Effector memory CD4-positive, alpha-beta T cell (primary cell): Measurements from ENCODE around the gene TSPAN10.

ENCODE experiments used
- DNase-seq, 3 donors: peaks; one replicate each; pipeline ENCODE4 v3.0.0-alpha.2; 2020
- H3K27ac ChIP-seq: 2 replicates; pipeline ENCODE4 v1.7.0; 2013; ENCODE audit warnings: mild to moderate bottlenecking, low read length, moderate library complexity; ENCODE audit not compliant: insufficient read depth, poor library complexity, severe bottlenecking
- H3K27me3 ChIP-seq: replicated peaks from 2 replicates; pipeline ENCODE4 v1.7.0; 2013; ENCODE audit warnings: mild to moderate bottlenecking, low read length; ENCODE audit not compliant: insufficient read depth, control insufficient read depth, poor library complexity, severe bottlenecking
- H3K36me3 ChIP-seq: 2 replicates; pipeline ENCODE4 v1.7.0; 2013; ENCODE audit warnings: mild to moderate bottlenecking, low read length, moderate library complexity; ENCODE audit not compliant: control insufficient read depth, insufficient read depth
- H3K4me1 ChIP-seq: 2 replicates; pipeline ENCODE4 v1.7.0; 2013; ENCODE audit warnings: low read length, mild to moderate bottlenecking; ENCODE audit not compliant: control insufficient read depth, insufficient read depth, poor library complexity, severe bottlenecking
- H3K4me3 ChIP-seq: 2 replicates; pipeline ENCODE4 v1.7.0; 2013; ENCODE audit warnings: low read length, low read depth, mild to moderate bottlenecking; ENCODE audit not compliant: insufficient read depth, poor library complexity, severe bottlenecking
- H3K9me3 ChIP-seq: 2 replicates; pipeline ENCODE4 v1.7.0; 2013; ENCODE audit warnings: mild to moderate bottlenecking, low read length, moderate library complexity; ENCODE audit not compliant: control insufficient read depth

TSPAN10 gene

GRCh38 chr17:81635431-81635830 lies 1.6 kb upstream of the TSPAN10 start:
- no peak overlapping the region for H3K27ac ChIP-seq
- no peaks in the 10 kb centered on the region for H3K27me3 ChIP-seq
- no peaks in the 10 kb centered on the region for H3K9me3 ChIP-seq
- H3K4me1 ChIP-seq: peaks cover 10% of the 10 kb centered on the region
- no peaks in the 10 kb centered on the region for H3K36me3 ChIP-seq
- DNase-seq: no peak
- no peak overlapping the region for H3K4me3 ChIP-seq

- Histone ChIP-seq H3K27ac (peak overlapping the region; percentile 70), H3K9me3 (no peaks in the 10 kb centered on the region), H3K4me1 (peaks cover 10% of the 10 kb centered on the region), H3K27me3 (no peaks in the 10 kb centered on the region), H3K36me3 (no peaks in the 10 kb centered on the region), H3K4me3 (peak overlapping the region; percentile 79)
- DNase-seq: no peak
Observed at GRCh38 chr17:81635973-81636504, 957 bp upstream of the TSPAN10 start.

GRCh38 chr17:81638683-81639082 lies 1.7 kb downstream of the TSPAN10 start:
- no peaks in the 10 kb centered on the region for H3K27me3 ChIP-seq
- DNase-seq: no peak
- no peak overlapping the region for H3K4me3 ChIP-seq
- no peak overlapping the region for H3K27ac ChIP-seq
- no peaks in the 10 kb centered on the region for H3K9me3 ChIP-seq
- H3K4me1 ChIP-seq: peaks cover 10% of the 10 kb centered on the region
- no peaks in the 10 kb centered on the region for H3K36me3 ChIP-seq

- no peak overlapping the region for H3K27ac ChIP-seq
Observed at GRCh38 chr17:81640011-81640410, 3.0 kb downstream of the TSPAN10 start.

GRCh38 chr17:81641825-81642489 lies 5.0 kb downstream of the TSPAN10 start:
- Histone ChIP-seq H3K9me3 (no peaks in the 10 kb centered on the region), H3K27ac (no peak overlapping the region)

More at GRCh38 chr17:81640011-81640410, 3.0 kb downstream of the TSPAN10 start:
- H3K4me3 ChIP-seq: no peak overlapping the region
- DNase-seq: no peak
- no peaks in the 10 kb centered on the region for H3K9me3 ChIP-seq
- peaks cover 10% of the 10 kb centered on the region for H3K4me1 ChIP-seq
- no peaks in the 10 kb centered on the region for H3K27me3 ChIP-seq
- no peaks in the 10 kb centered on the region for H3K36me3 ChIP-seq

GRCh38 chr17:81644496-81644895 lies 7.5 kb downstream of the TSPAN10 start:
- Histone ChIP-seq H3K27ac (no peak overlapping the region), H3K36me3 (no peaks in the 10 kb centered on the region), H3K4me3 (no peak overlapping the region)

More at GRCh38 chr17:81641825-81642489, 5.0 kb downstream of the TSPAN10 start:
- Histone ChIP-seq H3K4me1 (no peaks in the 10 kb centered on the region), H3K36me3 (no peaks in the 10 kb centered on the region), H3K4me3 (no peak overlapping the region), H3K27me3 (no peaks in the 10 kb centered on the region)
- no peak for DNase-seq

GRCh38 chr17:81644976-81645952 lies 8.3 kb downstream of the TSPAN10 start:
- Histone ChIP-seq H3K27me3 (peaks cover 5% of the 10 kb centered on the region), H3K9me3 (no peaks in the 10 kb centered on the region), H3K27ac (no peak overlapping the region), H3K4me3 (no peak overlapping the region), H3K4me1 (no peaks in the 10 kb centered on the region), H3K36me3 (no peaks in the 10 kb centered on the region)
- DNase-seq: no peak

More at GRCh38 chr17:81644496-81644895, 7.5 kb downstream of the TSPAN10 start:
- H3K4me1 ChIP-seq: no peaks in the 10 kb centered on the region
- no peaks in the 10 kb centered on the region for H3K9me3 ChIP-seq
- DNase-seq: no peak
- peaks cover 5% of the 10 kb centered on the region for H3K27me3 ChIP-seq

- Histone ChIP-seq H3K36me3 (no peaks in the 10 kb centered on the region), H3K9me3 (no peaks in the 10 kb centered on the region), H3K27ac (no peak overlapping the region), H3K27me3 (peaks cover 5% of the 10 kb centered on the region), H3K4me1 (no peaks in the 10 kb centered on the region), H3K4me3 (no peak overlapping the region)
- no peak for DNase-seq
Observed at GRCh38 chr17:81646869-81647600, 10.0 kb downstream of the TSPAN10 start.

- Histone ChIP-seq H3K4me3 (no peak overlapping the region), H3K9me3 (no peaks in the 10 kb centered on the region), H3K4me1 (no peaks in the 10 kb centered on the region), H3K27me3 (peaks cover 5% of the 10 kb centered on the region), H3K27ac (no peak overlapping the region), H3K36me3 (no peaks in the 10 kb centered on the region)
- no peak for DNase-seq
Observed at GRCh38 chr17:81647640-81648012, 10.6 kb downstream of the TSPAN10 start.
